IMR-90 (cell line): Measurements from ENCODE around the gene RRP7A. TPM values are rescaled to one million over a fixed set of nuclear protein-coding genes. Genes with fewer than 3 reads are reported as not detected.
"Not testable (repeated sequence)": the region's sequence is repeated elsewhere in the genome, so short reads cannot be mapped to it uniquely, and the experiment has no call there.

Experiments used
- ATAC-seq: fragments of 200-7000 bp; cut with Tn5 transposase; 2 replicates; pipeline ENCODE4 v1.9.1; 2020; ENCODE audit warnings: low read depth, mild to moderate bottlenecking, moderate library complexity
- BruUV-seq: library from RNA; stranded (reverse); fragments of 400-500 nt; replicated peaks from 2 replicates; lab custom pipeline; 2021; lab: Mats Ljungman, UMichigan
- CTCF ChIA-PET: fragments of 300-600 bp; formaldehyde crosslinking; extraction: SDS; loops from one replicate; lab custom pipeline; 2021; ENCODE audit warnings: antibody characterized with exemption; lab: Yijun Ruan, JAX
- POLR2A ChIA-PET: fragments of 300-600 bp; sonication (Branson Sonifier 250); formaldehyde crosslinking; loops from one replicate; lab custom pipeline; 2022; ENCODE audit warnings: antibody characterized with exemption; ENCODE audit not compliant: unreplicated experiment; lab: Charles Lee
- DNase-seq: peaks from one replicate; pipeline ENCODE4 v3.0.0; 2013
- H2AFZ ChIP-seq: replicated peaks from 2 replicates; pipeline ENCODE3; 2013; ENCODE audit warnings: low read length, mild to moderate bottlenecking; ENCODE audit not compliant: poor library complexity
- H2AK5ac ChIP-seq: 2 replicates; pipeline ENCODE4 v1.6.1; 2013; ENCODE audit warnings: low read depth, low read length, inconsistent platforms
- H2AK9ac ChIP-seq: replicated peaks from 2 replicates; pipeline ENCODE3; 2013; ENCODE audit warnings: mild to moderate bottlenecking, low read depth, low read length, moderate library complexity; ENCODE audit not compliant: poor library complexity
- H2BK120ac ChIP-seq: 2 replicates; pipeline ENCODE4 v1.6.1; 2013; ENCODE audit warnings: low read depth, low read length, inconsistent platforms
- H2BK15ac ChIP-seq: 3 replicates; pipeline ENCODE4 v1.6.1; 2013; ENCODE audit warnings: low read depth, low read length, inconsistent platforms
- H2BK20ac ChIP-seq: 2 replicates; pipeline ENCODE4 v1.6.1; 2013; ENCODE audit warnings: low read depth, mild to moderate bottlenecking, inconsistent platforms, low read length, moderate library complexity
- H2BK5ac ChIP-seq: 2 replicates; pipeline ENCODE4 v1.6.1; 2013; ENCODE audit warnings: mild to moderate bottlenecking, low read depth, low read length, inconsistent platforms; ENCODE audit not compliant: poor library complexity, severe bottlenecking
- H3K14ac ChIP-seq: replicated peaks from 2 replicates; pipeline ENCODE4 v1.6.1; 2013; ENCODE audit warnings: low read depth, low read length, inconsistent platforms
- H3K18ac ChIP-seq: 2 replicates; pipeline ENCODE4 v1.6.1; 2013; ENCODE audit warnings: low read depth, low read length, control low read depth
- H3K23ac ChIP-seq: 2 replicates; pipeline ENCODE4 v1.6.1; 2013; ENCODE audit warnings: low read depth, low read length, inconsistent platforms
- H3K27ac ChIP-seq: 2 replicates; pipeline ENCODE4 v1.5.1; 2013; ENCODE audit warnings: mild to moderate bottlenecking, control low read depth, low read length; ENCODE audit not compliant: insufficient read depth
- H3K27me3 ChIP-seq: 2 replicates; pipeline ENCODE4 v1.6.1; 2013; ENCODE audit warnings: low read length; ENCODE audit not compliant: control insufficient read depth, insufficient read depth
- H3K36me3 ChIP-seq: 2 replicates; pipeline ENCODE4 v1.6.1; 2013; ENCODE audit warnings: low read length, mixed read lengths; ENCODE audit not compliant: control insufficient read depth, insufficient read depth
- H3K4ac ChIP-seq: 2 replicates; pipeline ENCODE4 v1.6.1; 2013; ENCODE audit warnings: low read depth, low read length, inconsistent platforms
- H3K4me1 ChIP-seq: 2 replicates; pipeline ENCODE4 v1.6.1; 2013; ENCODE audit warnings: low read length, mixed read lengths; ENCODE audit not compliant: control insufficient read depth, insufficient read depth
- H3K4me2 ChIP-seq: 2 replicates; pipeline ENCODE4 v1.6.1; 2013; ENCODE audit warnings: low read depth, mild to moderate bottlenecking, control low read depth, low read length, moderate library complexity
- H3K4me3 ChIP-seq: 2 replicates; pipeline ENCODE4 v1.5.1; 2013; ENCODE audit warnings: low read depth, mild to moderate bottlenecking, control low read depth, low read length, moderate library complexity; ENCODE audit not compliant: insufficient read depth
- H3K56ac ChIP-seq: 2 replicates; pipeline ENCODE4 v1.6.1; 2013; ENCODE audit warnings: low read length, inconsistent platforms; ENCODE audit not compliant: insufficient read depth; ENCODE audit errors: extremely low read depth
- H3K79me1 ChIP-seq, 2 experiments: 2 replicates each; pipeline ENCODE4 v1.6.1; 2013; ENCODE audit warnings: low read length in 2 of 2, inconsistent platforms in 1 of 2, low read depth in 1 of 2
- H3K9ac ChIP-seq: 2 replicates; pipeline ENCODE4 v1.6.1; 2013; ENCODE audit warnings: low read depth, low read length, control low read depth
- H3K9me1 ChIP-seq: 2 replicates; pipeline ENCODE4 v1.6.1; 2013; ENCODE audit warnings: low read length, inconsistent platforms; ENCODE audit not compliant: insufficient read depth
- H3K9me3 ChIP-seq: 2 replicates; pipeline ENCODE4 v1.6.1; 2013; ENCODE audit warnings: low read length; ENCODE audit not compliant: control insufficient read depth, insufficient read depth
- H4K20me1 ChIP-seq: 2 replicates; pipeline ENCODE4 v1.6.1; 2013; ENCODE audit warnings: low read length, inconsistent platforms; ENCODE audit not compliant: insufficient read depth
- H4K5ac ChIP-seq: 2 replicates; pipeline ENCODE4 v1.6.1; 2013; ENCODE audit warnings: mild to moderate bottlenecking, low read depth, low read length, control low read depth
- H4K8ac ChIP-seq, 2 experiments: 2 replicates each; pipeline ENCODE4 v1.6.1; 2013; ENCODE audit warnings: low read depth in 2 of 2, low read length in 2 of 2, control low read depth in 1 of 2, inconsistent platforms in 1 of 2
- H4K91ac ChIP-seq: 2 replicates; pipeline ENCODE4 v1.6.1; 2013; ENCODE audit warnings: low read depth, low read length, inconsistent platforms; ENCODE audit not compliant: insufficient read depth
- WGBS, 2 experiments: methylation state at CpG; one replicate each; pipeline versions ENCODE4 v1.1.5 to v1.1.7; 2013; ENCODE audit warnings: missing lambda C conversion rate in 2 of 2; ENCODE audit not compliant: insufficient read length in 1 of 2; ENCODE audit errors: extremely low coverage in 2 of 2; 5-methylcytosine and 5-hydroxymethylcytosine counted together
- dilution Hi-C: fragments of 300-500 bp; cut with HindIII; formaldehyde crosslinking; loops from one replicate; pipeline ENCODE4 v1.14.3; 2018; ENCODE audit warnings: low sequenced_read_pairs; ENCODE audit not compliant: unreplicated experiment
- in situ Hi-C: fragments of 300-500 bp; cut with MboI; formaldehyde crosslinking; loops from 3 replicates; pipeline ENCODE4 v1.14.3; 2019; ENCODE audit warnings: low sequenced_read_pairs, inconsistent platforms, mixed read lengths
- intact Hi-C: fragments of 100-400 bp; cut with micrococcal nuclease; formaldehyde crosslinking; loops from 2 replicates; pipeline ENCODE4 v1.10.0; 2022
- polyA plus RNA-seq, 3 experiments: library from polyadenylated mRNA; depleted of rRNA; stranded (reverse); fragments of >200 nt; gene quantifications; 2 replicates each; pipeline ENCODE4 v1.2.3, GENCODE V29; 2012; ENCODE audit warnings: low replicate concordance in 1 of 3
- total RNA-seq: library from RNA; depleted of rRNA; stranded (reverse); fragments of >200 nt; gene quantifications from 2 replicates; pipeline ENCODE4 v1.2.3, GENCODE V29; 2012

RRP7A gene
- total and polyA plus RNA-seq, 2 of the 4 experiments (the other 2 are of a cell fraction): 25.5 to 29.2 TPM

- H3K9me3 ChIP-seq, H4K5ac ChIP-seq, dilution Hi-C loops, H3K56ac ChIP-seq, in situ Hi-C loops, CTCF ChIA-PET, H2BK15ac ChIP-seq, H2AK9ac ChIP-seq, H2BK20ac ChIP-seq, H3K23ac ChIP-seq, H3K36me3 ChIP-seq, H3K14ac ChIP-seq, H3K27me3 ChIP-seq, H3K18ac ChIP-seq, H4K20me1 ChIP-seq, H3K27ac ChIP-seq, H2AK5ac ChIP-seq, H3K4ac ChIP-seq, H3K79me1 ChIP-seq, H3K4me2 ChIP-seq, POLR2A ChIA-PET, H4K91ac ChIP-seq, H2AFZ ChIP-seq, H4K8ac ChIP-seq, H3K4me1 ChIP-seq, ATAC-seq, DNase-seq, H3K9ac ChIP-seq, BruUV-seq, H2BK120ac ChIP-seq, intact Hi-C loops, H2BK5ac ChIP-seq, H3K4me3 ChIP-seq, H3K9me1 ChIP-seq: not testable (repeated sequence)
- 87% methylated on average over 3 of the region's 8 CpGs; no CpG with 5 or more reads in 1 of the 2 experiments for WGBS, 2 experiments
These were observed 9.8 kb upstream of the RRP7A start for GRCh38 chr22:42529435-42529834.
